IMR-90 (cell line): ENCODE data around the gene MEIS1. TPM values are rescaled to one million over a fixed set of nuclear protein-coding genes. Genes with fewer than 3 reads are reported as not detected.

Experiments used
- ATAC-seq: fragments of 200-7000 bp; cut with Tn5 transposase; 2 replicates; pipeline ENCODE4 v1.9.1; 2020; ENCODE audit warnings: low read depth, mild to moderate bottlenecking, moderate library complexity
- BruUV-seq: library from RNA; stranded (reverse); fragments of 400-500 nt; replicated peaks from 2 replicates; lab custom pipeline; 2021; lab: Mats Ljungman, UMichigan
- CTCF ChIA-PET: fragments of 300-600 bp; formaldehyde crosslinking; extraction: SDS; loops from one replicate; lab custom pipeline; 2021; ENCODE audit warnings: antibody characterized with exemption; lab: Yijun Ruan, JAX
- POLR2A ChIA-PET: fragments of 300-600 bp; sonication (Branson Sonifier 250); formaldehyde crosslinking; loops from one replicate; lab custom pipeline; 2022; ENCODE audit warnings: antibody characterized with exemption; ENCODE audit not compliant: unreplicated experiment; lab: Charles Lee
- DNase-seq: peaks from one replicate; pipeline ENCODE4 v3.0.0; 2013
- H2AFZ ChIP-seq: replicated peaks from 2 replicates; pipeline ENCODE3; 2013; ENCODE audit warnings: low read length, mild to moderate bottlenecking; ENCODE audit not compliant: poor library complexity
- H2AK5ac ChIP-seq: 2 replicates; pipeline ENCODE4 v1.6.1; 2013; ENCODE audit warnings: low read depth, low read length, inconsistent platforms
- H2AK9ac ChIP-seq: replicated peaks from 2 replicates; pipeline ENCODE3; 2013; ENCODE audit warnings: mild to moderate bottlenecking, low read depth, low read length, moderate library complexity; ENCODE audit not compliant: poor library complexity
- H2BK120ac ChIP-seq: 2 replicates; pipeline ENCODE4 v1.6.1; 2013; ENCODE audit warnings: low read depth, low read length, inconsistent platforms
- H2BK15ac ChIP-seq: 3 replicates; pipeline ENCODE4 v1.6.1; 2013; ENCODE audit warnings: low read depth, low read length, inconsistent platforms
- H2BK20ac ChIP-seq: 2 replicates; pipeline ENCODE4 v1.6.1; 2013; ENCODE audit warnings: low read depth, mild to moderate bottlenecking, inconsistent platforms, low read length, moderate library complexity
- H2BK5ac ChIP-seq: 2 replicates; pipeline ENCODE4 v1.6.1; 2013; ENCODE audit warnings: mild to moderate bottlenecking, low read depth, low read length, inconsistent platforms; ENCODE audit not compliant: poor library complexity, severe bottlenecking
- H3K14ac ChIP-seq: replicated peaks from 2 replicates; pipeline ENCODE4 v1.6.1; 2013; ENCODE audit warnings: low read depth, low read length, inconsistent platforms
- H3K18ac ChIP-seq: 2 replicates; pipeline ENCODE4 v1.6.1; 2013; ENCODE audit warnings: low read depth, low read length, control low read depth
- H3K23ac ChIP-seq: 2 replicates; pipeline ENCODE4 v1.6.1; 2013; ENCODE audit warnings: low read depth, low read length, inconsistent platforms
- H3K27ac ChIP-seq: 2 replicates; pipeline ENCODE4 v1.5.1; 2013; ENCODE audit warnings: mild to moderate bottlenecking, control low read depth, low read length; ENCODE audit not compliant: insufficient read depth
- H3K27me3 ChIP-seq: 2 replicates; pipeline ENCODE4 v1.6.1; 2013; ENCODE audit warnings: low read length; ENCODE audit not compliant: control insufficient read depth, insufficient read depth
- H3K36me3 ChIP-seq: 2 replicates; pipeline ENCODE4 v1.6.1; 2013; ENCODE audit warnings: low read length, mixed read lengths; ENCODE audit not compliant: control insufficient read depth, insufficient read depth
- H3K4ac ChIP-seq: 2 replicates; pipeline ENCODE4 v1.6.1; 2013; ENCODE audit warnings: low read depth, low read length, inconsistent platforms
- H3K4me1 ChIP-seq: 2 replicates; pipeline ENCODE4 v1.6.1; 2013; ENCODE audit warnings: low read length, mixed read lengths; ENCODE audit not compliant: control insufficient read depth, insufficient read depth
- H3K4me2 ChIP-seq: 2 replicates; pipeline ENCODE4 v1.6.1; 2013; ENCODE audit warnings: low read depth, mild to moderate bottlenecking, control low read depth, low read length, moderate library complexity
- H3K4me3 ChIP-seq: 2 replicates; pipeline ENCODE4 v1.5.1; 2013; ENCODE audit warnings: low read depth, mild to moderate bottlenecking, control low read depth, low read length, moderate library complexity; ENCODE audit not compliant: insufficient read depth
- H3K56ac ChIP-seq: 2 replicates; pipeline ENCODE4 v1.6.1; 2013; ENCODE audit warnings: low read length, inconsistent platforms; ENCODE audit not compliant: insufficient read depth; ENCODE audit errors: extremely low read depth
- H3K79me1 ChIP-seq, 2 experiments: 2 replicates each; pipeline ENCODE4 v1.6.1; 2013; ENCODE audit warnings: low read length in 2 of 2, inconsistent platforms in 1 of 2, low read depth in 1 of 2
- H3K9ac ChIP-seq: 2 replicates; pipeline ENCODE4 v1.6.1; 2013; ENCODE audit warnings: low read depth, low read length, control low read depth
- H3K9me1 ChIP-seq: 2 replicates; pipeline ENCODE4 v1.6.1; 2013; ENCODE audit warnings: low read length, inconsistent platforms; ENCODE audit not compliant: insufficient read depth
- H3K9me3 ChIP-seq: 2 replicates; pipeline ENCODE4 v1.6.1; 2013; ENCODE audit warnings: low read length; ENCODE audit not compliant: control insufficient read depth, insufficient read depth
- H4K20me1 ChIP-seq: 2 replicates; pipeline ENCODE4 v1.6.1; 2013; ENCODE audit warnings: low read length, inconsistent platforms; ENCODE audit not compliant: insufficient read depth
- H4K5ac ChIP-seq: 2 replicates; pipeline ENCODE4 v1.6.1; 2013; ENCODE audit warnings: mild to moderate bottlenecking, low read depth, low read length, control low read depth
- H4K8ac ChIP-seq, 2 experiments: 2 replicates each; pipeline ENCODE4 v1.6.1; 2013; ENCODE audit warnings: low read depth in 2 of 2, low read length in 2 of 2, control low read depth in 1 of 2, inconsistent platforms in 1 of 2
- H4K91ac ChIP-seq: 2 replicates; pipeline ENCODE4 v1.6.1; 2013; ENCODE audit warnings: low read depth, low read length, inconsistent platforms; ENCODE audit not compliant: insufficient read depth
- CEBPB ChIP-seq: IDR thresholded peaks from 2 replicates; pipeline ENCODE4 v1.6.1; 2012; ENCODE audit warnings: low read depth, low read length, improper control_type of control experiment
- CHD1 ChIP-seq: IDR thresholded peaks from 2 replicates; pipeline ENCODE4 v1.6.1; 2012; ENCODE audit warnings: low read depth, low read length, improper control_type of control experiment
- FOS ChIP-seq: fragments of 150-350 bp; IDR thresholded peaks from 2 replicates; pipeline ENCODE4 v1.6.1; 2016; ENCODE audit warnings: low read depth, low read length
- MAZ ChIP-seq: IDR thresholded peaks from 2 replicates; pipeline ENCODE4 v1.6.1; 2012; ENCODE audit warnings: low read depth, mild to moderate bottlenecking, low read length, improper control_type of control experiment, moderate library complexity, borderline replicate concordance
- WGBS, 2 experiments: methylation state at CpG; one replicate each; pipeline versions ENCODE4 v1.1.5 to v1.1.7; 2013; ENCODE audit warnings: missing lambda C conversion rate in 2 of 2; ENCODE audit not compliant: insufficient read length in 1 of 2; ENCODE audit errors: extremely low coverage in 2 of 2; 5-methylcytosine and 5-hydroxymethylcytosine counted together
- dilution Hi-C: fragments of 300-500 bp; cut with HindIII; formaldehyde crosslinking; loops from one replicate; pipeline ENCODE4 v1.14.3; 2018; ENCODE audit warnings: low sequenced_read_pairs; ENCODE audit not compliant: unreplicated experiment
- in situ Hi-C: fragments of 300-500 bp; cut with MboI; formaldehyde crosslinking; loops from 3 replicates; pipeline ENCODE4 v1.14.3; 2019; ENCODE audit warnings: low sequenced_read_pairs, inconsistent platforms, mixed read lengths
- intact Hi-C: fragments of 100-400 bp; cut with micrococcal nuclease; formaldehyde crosslinking; loops from 2 replicates; pipeline ENCODE4 v1.10.0; 2022
- polyA plus RNA-seq, 3 experiments: library from polyadenylated mRNA; depleted of rRNA; stranded (reverse); fragments of >200 nt; gene quantifications; 2 replicates each; pipeline ENCODE4 v1.2.3, GENCODE V29; 2012; ENCODE audit warnings: low replicate concordance in 1 of 3
- total RNA-seq: library from RNA; depleted of rRNA; stranded (reverse); fragments of >200 nt; gene quantifications from 2 replicates; pipeline ENCODE4 v1.2.3, GENCODE V29; 2012

MEIS1 gene
- total and polyA plus RNA-seq, 2 of the 4 experiments (the other 2 are of a cell fraction) = 54.4 to 157 TPM

GRCh38 chr2:66494708-66495107 lies 59.8 kb downstream of the MEIS1 start:
- CTCF ChIA-PET = interaction anchor here (0.7 kb wide), 1 partner anchor 1507 kb away, joined by 3 read pairs; no protein-coding TSS in a partner anchor
- ATAC-seq = peak; percentile 34

More at GRCh38 chr2:66494708-66495107, 59.8 kb downstream of the MEIS1 start:
- no CpG with 5 or more reads among the region's 6 CpGs for WGBS, 2 experiments
- H3K14ac ChIP-seq = no peak overlapping the region
- no peak overlapping the region for H3K4me3 ChIP-seq
- POLR2A ChIA-PET = no interaction called here
- no peak overlapping the region for H4K5ac ChIP-seq
- no peaks in the 10 kb centered on the region for H3K27me3 ChIP-seq
- peak; percentile 100 for TF ChIP-seq CEBPB
- peak; percentile 55; the same call in 1 of the 2 replicates for TF ChIP-seq FOS
- TF ChIP-seq CHD1 = no peak
- TF ChIP-seq MAZ = no peak
- no peak overlapping the region for H2AK5ac ChIP-seq
- H2BK5ac ChIP-seq = peak overlapping the region; percentile 22
- dilution Hi-C loops (no loop called here), intact Hi-C loops (no loop called here), in situ Hi-C loops (no loop called here)
- no peaks in the 10 kb centered on the region for H3K9me3 ChIP-seq
- H4K20me1 ChIP-seq = peaks cover 95% of the 10 kb centered on the region
- peaks cover 47% of the 10 kb centered on the region for H3K4me1 ChIP-seq
- H4K91ac ChIP-seq = no peak overlapping the region
- H3K4ac ChIP-seq = no peak overlapping the region
- no peak overlapping the region for H3K9ac ChIP-seq
- no peak overlapping the region for H2BK20ac ChIP-seq
- no peak overlapping the region for H3K56ac ChIP-seq
- H3K9me1 ChIP-seq = peaks cover 45% of the 10 kb centered on the region
- no peak overlapping the region for H4K8ac ChIP-seq
- H3K4me2 ChIP-seq = peak overlapping the region; percentile 4; the same call in 1 of the 2 replicates
- no TSS peak for BruUV-seq
- no peak overlapping the region for H2AFZ ChIP-seq
- peaks cover 29% of the 10 kb centered on the region for H3K36me3 ChIP-seq
- H3K23ac ChIP-seq = no peak overlapping the region; the same call in 1 of the 2 replicates
- H3K27ac ChIP-seq = peak overlapping the region; percentile 63; the same call in 1 of the 2 replicates
- H2AK9ac ChIP-seq = no peak overlapping the region
- peaks cover 33 to 88% of the 10 kb centered on the region in 2 experiments for H3K79me1 ChIP-seq
- H2BK120ac ChIP-seq = no peak overlapping the region
- H3K18ac ChIP-seq = no peak overlapping the region
- DNase-seq = peak; percentile 96
- H2BK15ac ChIP-seq = no peak overlapping the region
